Measurements from ENCODE around the gene ERC2.
A peak's percentile ranks its signal among the peaks of the same experiment; 100 is the strongest.

The ERC2 gene

DNA sequence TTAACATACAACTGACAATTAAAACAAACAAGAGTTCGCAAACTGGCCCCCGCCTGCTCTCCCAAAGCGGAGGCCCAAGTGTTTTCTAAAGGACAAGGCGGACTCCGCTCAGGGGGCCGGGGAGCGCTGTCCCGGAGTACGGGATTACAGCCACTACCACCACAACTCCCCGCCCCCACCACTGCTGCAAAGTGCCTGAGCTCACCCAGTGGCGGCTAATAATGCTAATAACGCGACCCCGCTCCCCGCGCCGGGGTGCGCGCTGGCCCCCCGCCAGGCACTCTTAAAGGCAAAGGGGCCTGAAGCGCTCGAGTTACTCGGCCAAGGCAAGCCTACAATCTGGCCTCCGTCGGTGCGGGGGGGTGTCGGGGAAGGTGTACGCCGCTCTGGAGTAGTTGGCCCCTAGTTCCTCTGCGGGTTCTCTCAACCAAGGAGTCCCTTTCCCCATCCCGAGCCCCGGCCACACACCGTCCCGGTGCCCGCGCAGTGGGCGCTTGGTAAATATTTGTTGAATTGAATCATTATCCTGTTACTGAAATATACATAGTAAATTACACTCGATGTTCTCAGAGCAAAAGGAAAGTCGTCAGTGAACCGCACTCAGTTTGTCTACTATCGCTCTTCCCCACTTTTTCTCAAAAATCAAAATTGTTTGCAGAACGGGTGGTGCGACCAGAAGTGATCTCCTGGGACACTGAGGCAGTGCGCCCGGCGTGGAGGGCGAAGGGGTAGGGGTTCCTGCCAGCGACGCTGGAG is 982.0 kb downstream of the ERC2 start:
- H3K4me3 ChIP-seq (ENCODE audit: low read depth, low read length): peak overlapping the region; percentile 84
- no peaks in the 10 kb centered on the region for H3K9me3 ChIP-seq (ENCODE audit: severe bottlenecking)
- DNase-seq: peak; percentile 53
- peaks cover 50% of the 10 kb centered on the region for H3K27me3 ChIP-seq (ENCODE audit: insufficient read depth, low read depth, severe bottlenecking)
- no peak overlapping the region for H3K27ac ChIP-seq
- TF ChIP-seq, protein P1, sequence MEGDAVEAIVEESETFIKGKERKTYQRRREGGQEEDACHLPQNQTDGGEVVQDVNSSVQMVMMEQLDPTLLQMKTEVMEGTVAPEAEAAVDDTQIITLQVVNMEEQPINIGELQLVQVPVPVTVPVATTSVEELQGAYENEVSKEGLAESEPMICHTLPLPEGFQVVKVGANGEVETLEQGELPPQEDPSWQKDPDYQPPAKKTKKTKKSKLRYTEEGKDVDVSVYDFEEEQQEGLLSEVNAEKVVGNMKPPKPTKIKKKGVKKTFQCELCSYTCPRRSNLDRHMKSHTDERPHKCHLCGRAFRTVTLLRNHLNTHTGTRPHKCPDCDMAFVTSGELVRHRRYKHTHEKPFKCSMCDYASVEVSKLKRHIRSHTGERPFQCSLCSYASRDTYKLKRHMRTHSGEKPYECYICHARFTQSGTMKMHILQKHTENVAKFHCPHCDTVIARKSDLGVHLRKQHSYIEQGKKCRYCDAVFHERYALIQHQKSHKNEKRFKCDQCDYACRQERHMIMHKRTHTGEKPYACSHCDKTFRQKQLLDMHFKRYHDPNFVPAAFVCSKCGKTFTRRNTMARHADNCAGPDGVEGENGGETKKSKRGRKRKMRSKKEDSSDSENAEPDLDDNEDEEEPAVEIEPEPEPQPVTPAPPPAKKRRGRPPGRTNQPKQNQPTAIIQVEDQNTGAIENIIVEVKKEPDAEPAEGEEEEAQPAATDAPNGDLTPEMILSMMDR (IDR thresholded peaks at IDR 0.05; ENCODE audit: low read depth, low read length): no peak
- no peaks in the 10 kb centered on the region for H3K36me3 ChIP-seq

DNA sequence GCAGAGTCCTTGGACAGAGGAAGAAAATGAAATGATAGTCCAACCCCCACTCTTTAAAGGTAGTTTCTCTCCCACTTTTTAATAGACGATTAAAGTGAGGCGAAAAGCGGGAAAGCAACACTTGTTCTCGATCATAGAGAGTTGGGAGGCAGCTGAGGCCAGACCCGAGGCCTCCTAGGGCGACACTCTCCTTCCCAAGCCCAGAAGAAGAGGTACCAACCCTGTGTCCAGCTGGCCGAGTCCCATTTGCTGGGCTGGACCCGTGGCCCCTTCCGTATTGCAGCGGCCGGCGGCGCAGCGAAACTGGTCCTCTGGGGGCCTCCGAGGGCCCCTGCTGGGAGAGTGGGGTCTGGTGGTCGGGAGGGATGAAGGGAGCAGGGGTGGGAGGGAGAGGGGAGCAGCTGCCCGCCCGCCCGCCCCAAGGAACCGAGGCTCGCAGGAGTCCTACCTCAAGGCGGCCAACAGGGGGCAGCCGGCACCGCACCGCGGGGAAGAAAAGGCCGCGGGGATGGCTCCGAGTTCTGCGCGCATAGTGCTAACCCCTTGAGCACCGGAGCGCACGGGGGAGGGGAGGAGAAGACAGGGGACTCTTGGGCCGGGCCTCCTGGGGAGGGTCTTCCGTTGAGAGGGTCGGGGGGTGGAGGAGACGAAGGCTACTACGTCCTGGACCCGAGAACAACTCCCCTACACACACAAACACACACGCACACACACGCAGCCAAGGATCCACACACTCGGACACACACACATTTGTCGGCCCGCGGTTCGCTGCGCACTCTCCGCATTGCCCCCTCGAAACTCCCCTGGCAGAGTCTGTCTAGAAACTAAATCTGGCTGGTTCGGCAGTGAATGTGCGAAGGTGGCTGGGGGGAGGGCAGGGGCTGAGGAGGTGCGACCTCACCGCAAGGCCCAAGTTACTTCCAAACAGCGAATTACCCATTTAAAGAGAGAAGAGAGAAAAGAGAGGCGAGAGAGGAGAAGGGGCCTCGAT is 983.2 kb downstream of the ERC2 start:
- TF ChIP-seq, protein P1 (IDR thresholded peaks at IDR 0.05; ENCODE audit: low read depth, low read length): peak; percentile 73
- peak overlapping the region; percentile 84 for H3K4me3 ChIP-seq (ENCODE audit: low read depth, low read length)
- peaks cover 60% of the 10 kb centered on the region for H3K27me3 ChIP-seq (ENCODE audit: insufficient read depth, low read depth, severe bottlenecking)
- peak; percentile 76 for DNase-seq
- H3K27ac ChIP-seq: no peak overlapping the region
- H3K36me3 ChIP-seq: no peaks in the 10 kb centered on the region
- no peaks in the 10 kb centered on the region for H3K9me3 ChIP-seq (ENCODE audit: severe bottlenecking)

DNA sequence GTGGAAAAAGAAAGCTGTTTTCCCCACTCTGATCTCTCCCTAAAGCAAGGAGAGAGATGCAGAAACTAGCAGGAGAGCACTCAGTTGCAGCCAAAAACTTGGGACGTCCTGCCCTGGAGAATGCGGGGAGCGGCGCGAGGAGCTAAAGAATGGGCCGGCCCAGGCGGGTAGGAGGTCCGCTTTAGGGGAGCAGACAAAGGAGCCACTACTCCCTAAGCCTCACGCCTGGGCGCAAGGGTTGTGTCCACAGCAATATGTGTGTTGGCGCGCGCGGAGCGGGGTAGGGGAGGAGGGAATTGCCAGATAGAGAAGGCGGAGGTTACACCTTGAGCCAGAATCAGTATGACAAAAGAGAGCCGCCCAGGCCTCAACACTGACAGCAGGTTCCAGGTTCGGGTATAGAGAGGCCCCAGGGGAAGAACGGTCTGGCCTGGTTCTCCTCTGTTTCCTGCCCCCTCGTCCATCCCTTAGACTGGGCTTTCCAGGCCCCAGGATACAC is 984.0 kb downstream of the ERC2 start:
- no peak overlapping the region for H3K27ac ChIP-seq
- H3K27me3 ChIP-seq (ENCODE audit: insufficient read depth, low read depth, severe bottlenecking): peaks cover 60% of the 10 kb centered on the region
- H3K4me3 ChIP-seq (ENCODE audit: low read depth, low read length): no peak overlapping the region
- TF ChIP-seq, protein P1 (IDR thresholded peaks at IDR 0.05; ENCODE audit: low read depth, low read length): no peak
- H3K9me3 ChIP-seq (ENCODE audit: severe bottlenecking): no peaks in the 10 kb centered on the region
- DNase-seq: no peak
- H3K36me3 ChIP-seq: no peaks in the 10 kb centered on the region

DNA sequence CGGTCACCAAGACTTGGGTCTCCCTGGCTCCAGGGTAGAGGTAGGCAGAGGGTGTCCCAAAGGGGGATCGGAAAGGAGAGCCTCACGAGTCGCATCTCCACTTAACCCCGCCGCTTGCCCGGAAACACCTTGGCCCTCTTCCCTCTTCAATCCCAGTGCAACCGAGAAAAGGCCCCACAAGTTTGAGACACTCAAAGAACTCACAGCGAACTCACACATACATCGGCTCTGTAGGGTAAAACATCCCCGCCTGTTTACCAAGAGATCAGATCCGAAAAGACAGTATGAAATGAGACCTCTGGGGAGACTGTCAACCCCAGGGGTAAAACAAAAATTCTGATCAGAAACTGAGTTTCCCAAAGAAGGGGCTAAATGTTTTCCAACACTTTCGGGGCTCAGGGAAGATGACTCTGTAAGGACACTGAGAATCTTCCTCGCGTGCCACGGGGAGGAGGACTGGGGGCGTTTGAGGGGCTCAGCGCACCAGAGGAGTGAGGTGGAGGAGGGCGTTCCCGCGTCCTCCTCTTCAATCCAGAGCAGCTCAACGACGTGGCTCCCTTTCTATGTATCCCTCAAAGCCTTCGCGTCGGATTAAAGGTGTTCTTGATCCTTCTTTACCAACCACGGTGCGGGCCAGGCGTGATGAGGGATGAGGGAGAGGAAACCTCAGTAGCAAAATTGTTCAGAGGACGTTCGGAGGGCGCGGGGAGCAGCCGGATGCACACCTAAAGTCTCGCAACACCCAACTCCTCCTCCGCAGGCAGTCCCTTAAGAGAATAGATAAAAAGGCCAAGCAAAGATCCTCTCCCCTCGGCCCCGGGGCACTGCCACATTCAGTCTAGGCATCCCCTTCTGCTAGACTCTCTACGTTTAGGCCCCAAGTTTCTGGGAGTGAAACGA is 984.8 kb downstream of the ERC2 start:
- Histone ChIP-seq H3K27me3 (ENCODE audit: insufficient read depth, low read depth, severe bottlenecking) (peaks cover 60% of the 10 kb centered on the region), H3K4me3 (ENCODE audit: low read depth, low read length) (peak overlapping the region; percentile 46), H3K36me3 (no peaks in the 10 kb centered on the region), H3K9me3 (ENCODE audit: severe bottlenecking) (no peaks in the 10 kb centered on the region), H3K27ac (no peak overlapping the region)
- peak; percentile 36 for DNase-seq
- TF ChIP-seq, protein P1 (IDR thresholded peaks at IDR 0.05; ENCODE audit: low read depth, low read length): no peak

DNA sequence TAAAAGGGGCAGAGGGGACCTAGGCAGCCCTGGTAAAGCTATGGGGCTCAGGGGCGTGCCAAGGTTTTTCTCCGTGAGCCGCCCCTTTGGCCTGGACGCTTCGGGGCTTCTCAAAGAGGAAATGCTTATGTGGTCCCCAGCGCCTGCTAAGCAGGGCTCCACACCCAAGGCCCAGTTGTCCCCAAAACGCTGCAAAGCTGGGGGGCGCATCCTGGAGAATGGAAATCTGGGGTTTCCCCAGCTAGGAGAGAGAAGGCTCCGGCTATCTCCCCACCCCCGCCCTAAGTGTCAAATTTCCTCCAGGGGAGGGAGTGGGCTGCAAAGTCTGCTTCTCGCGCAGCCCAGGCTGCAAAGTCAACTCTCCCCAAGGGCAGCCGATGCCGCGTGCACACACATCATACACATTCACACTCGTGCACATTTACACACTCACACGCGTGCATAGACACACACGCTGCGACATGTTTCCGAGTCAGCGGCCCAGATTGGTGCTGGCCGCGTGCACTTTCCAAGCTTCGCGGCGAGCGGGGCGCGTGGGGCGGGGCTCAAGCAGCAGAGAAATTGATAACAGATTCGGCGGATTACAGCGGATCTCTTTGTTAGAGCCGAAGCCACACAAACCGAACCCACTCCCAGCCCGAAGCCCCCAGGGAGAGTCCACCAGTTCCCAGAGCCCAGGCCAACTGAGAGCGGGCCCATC is 985.6 kb downstream of the ERC2 start:
- Histone ChIP-seq H3K9me3 (ENCODE audit: severe bottlenecking) (no peaks in the 10 kb centered on the region), H3K27ac (no peak overlapping the region), H3K27me3 (ENCODE audit: insufficient read depth, low read depth, severe bottlenecking) (peaks cover 60% of the 10 kb centered on the region), H3K4me3 (ENCODE audit: low read depth, low read length) (peak overlapping the region; percentile 46), H3K36me3 (no peaks in the 10 kb centered on the region)
- TF ChIP-seq, protein P1 (IDR thresholded peaks at IDR 0.05; ENCODE audit: low read depth, low read length): no peak
- DNase-seq: peak; percentile 19

Data from WERI-Rb-1 (cell line).